Natural killer cell (primary cell): ENCODE data around the gene DIP2C. TPM values are rescaled to one million over a fixed set of nuclear protein-coding genes. Genes with fewer than 3 reads are reported as not detected.
"Not testable (repeated sequence)": the region's sequence is repeated elsewhere in the genome, so short reads cannot be mapped to it uniquely, and the experiment has no call there.

ENCODE experiments used
- ATAC-seq, 3 donors: fragments of 150-1000 bp in 2 of 3; fragments of 200-7000 bp in 1 of 3; cut with Tn5 transposase; 1 replicate in 1 of 3; 2 replicates in 2 of 3; pipeline ENCODE4 v1.10.0; 2021; ENCODE audit warnings: mild to moderate bottlenecking in 2 of 3, moderate library complexity in 2 of 3
- DNase-seq, 2 donors: peaks; one replicate each; pipeline versions ENCODE4 v3.0.0 to v3.0.0-alpha.2; 2013 to 2021; ENCODE audit warnings: mixed read lengths in 1 of 2
- H3K27ac ChIP-seq: one replicate; pipeline ENCODE4 v1.5.1; 2013; ENCODE audit warnings: mild to moderate bottlenecking, low read length
- H3K27me3 ChIP-seq: one replicate; pipeline ENCODE4 v1.6.1; 2013; ENCODE audit warnings: low read length; ENCODE audit not compliant: control insufficient read depth, insufficient read depth
- H3K36me3 ChIP-seq: one replicate; pipeline ENCODE4 v1.6.1; 2013; ENCODE audit warnings: low read length; ENCODE audit not compliant: control insufficient read depth, insufficient read depth
- H3K4me1 ChIP-seq: one replicate; pipeline ENCODE4 v1.6.1; 2013; ENCODE audit warnings: low read length; ENCODE audit not compliant: control insufficient read depth, insufficient read depth
- H3K4me3 ChIP-seq: one replicate; pipeline ENCODE4 v1.5.1; 2013; ENCODE audit warnings: low read length
- H3K9me3 ChIP-seq: one replicate; pipeline ENCODE4 v1.6.1; 2013; ENCODE audit warnings: low read length; ENCODE audit not compliant: control insufficient read depth, insufficient read depth
- H3K27ac Mint-ChIP-seq, 2 donors: one replicate each; pipeline ENCODE4 v1.8.0; 2022; ENCODE audit warnings: mild to moderate bottlenecking in 2 of 2, mixed read lengths in 2 of 2, moderate library complexity in 1 of 2
- H3K27me3 Mint-ChIP-seq, 2 donors: one replicate each; pipeline ENCODE4 v1.8.0; 2022; ENCODE audit warnings: low read depth in 2 of 2, mixed read lengths in 2 of 2
- H3K36me3 Mint-ChIP-seq: one replicate; pipeline ENCODE4 v1.8.0; 2022; ENCODE audit warnings: mixed read lengths
- H3K4me1 Mint-ChIP-seq, 2 donors: one replicate each; pipeline ENCODE4 v1.8.0; 2022; ENCODE audit warnings: mixed read lengths in 2 of 2
- H3K4me3 Mint-ChIP-seq: one replicate; pipeline ENCODE4 v1.8.0; 2022; ENCODE audit warnings: mild to moderate bottlenecking, moderate library complexity, mixed read lengths
- H3K9me3 Mint-ChIP-seq, 2 donors: one replicate each; pipeline ENCODE4 v1.8.0; 2022; ENCODE audit warnings: mixed read lengths in 2 of 2
- CTCF ChIP-seq: fragments of 200-600 bp; IDR thresholded peaks from one replicate; pipeline ENCODE4 v1.8.0; 2022; ENCODE audit warnings: antibody characterized with exemption
- WGBS: methylation state at CpG from one replicate; pipeline ENCODE4 v1.1.7; 2013; ENCODE audit warnings: missing lambda C conversion rate; ENCODE audit not compliant: insufficient coverage; 5-methylcytosine and 5-hydroxymethylcytosine counted together
- intact Hi-C: fragments of 100-400 bp; cut with micrococcal nuclease; formaldehyde crosslinking; loops from one replicate; pipeline ENCODE4 v1.14.2; 2022
- total RNA-seq, 4 donors: library from RNA; stranded (reverse); fragments of 120-200 nt in 1 of 4; gene quantifications; one replicate each; pipeline versions ENCODE4 v1.2.3 to v1.2.4, GENCODE V29; 2013 to 2022

The DIP2C gene
- total RNA-seq, 3 donors from 2014 or later (not counting 1 experiment from before 2014, with no cell fraction given): 1.5 to 5.8 (median 3.8) TPM

GRCh38 chr10:350981-351501 is 338.4 kb downstream of the DIP2C start:
- H3K36me3 Mint-ChIP-seq: no peaks in the 10 kb centered on the region
- Histone ChIP-seq H3K36me3 (no peaks in the 10 kb centered on the region), H3K4me3 (no peak overlapping the region), H3K27ac (no peak overlapping the region), H3K27me3 (no peaks in the 10 kb centered on the region), H3K4me1 (no peaks in the 10 kb centered on the region), H3K9me3 (no peaks in the 10 kb centered on the region)
- H3K4me1 Mint-ChIP-seq: peaks cover 0 to 5% of the 10 kb centered on the region in 2 donors
- ATAC-seq: no peak
- H3K9me3 Mint-ChIP-seq: no peaks in the 10 kb centered on the region
- H3K4me3 Mint-ChIP-seq: no peak overlapping the region
- no peak overlapping the region for H3K27ac Mint-ChIP-seq
- no peak for TF ChIP-seq CTCF
- 93% methylated on average over 35 of the region's 35 CpGs for WGBS
- DNase-seq: no peak
- H3K27me3 Mint-ChIP-seq: peaks cover 0 to 3% of the 10 kb centered on the region in 2 donors
- intact Hi-C loops: no loop called here

- H3K36me3 Mint-ChIP-seq: no peaks in the 10 kb centered on the region
- peaks cover 0 to 5% of the 10 kb centered on the region in 2 donors for H3K4me1 Mint-ChIP-seq
- H3K27me3 Mint-ChIP-seq: peaks cover 0 to 3% of the 10 kb centered on the region in 2 donors
- Histone ChIP-seq H3K4me3 (no peak overlapping the region), H3K36me3 (no peaks in the 10 kb centered on the region), H3K4me1 (no peaks in the 10 kb centered on the region), H3K27me3 (no peaks in the 10 kb centered on the region), H3K27ac (no peak overlapping the region), H3K9me3 (no peaks in the 10 kb centered on the region)
- H3K9me3 Mint-ChIP-seq: no peaks in the 10 kb centered on the region
- DNase-seq (no peak), ATAC-seq (no peak)
- H3K4me3 Mint-ChIP-seq: no peak overlapping the region
- H3K27ac Mint-ChIP-seq: no peak overlapping the region
- TF ChIP-seq CTCF: no peak
- intact Hi-C loops: no loop called here
- 96% methylated on average over 24 of the region's 24 CpGs for WGBS
Measured at GRCh38 chr10:349081-349480, 340.4 kb downstream of the DIP2C start.

- H3K9me3 Mint-ChIP-seq: no peaks in the 10 kb centered on the region
- no peak for TF ChIP-seq CTCF
- no peaks in the 10 kb centered on the region for H3K36me3 Mint-ChIP-seq
- peaks cover 0 to 3% of the 10 kb centered on the region in 2 donors for H3K27me3 Mint-ChIP-seq
- no peak overlapping the region for H3K4me3 Mint-ChIP-seq
- ATAC-seq: no peak
- H3K27me3 ChIP-seq: no peaks in the 10 kb centered on the region
- no peak for DNase-seq
- H3K36me3 ChIP-seq: no peaks in the 10 kb centered on the region
- H3K4me3 ChIP-seq: no peak overlapping the region
- intact Hi-C loops: no loop called here
- no peaks in the 10 kb centered on the region for H3K9me3 ChIP-seq
- H3K4me1 Mint-ChIP-seq: peaks cover 0 to 5% of the 10 kb centered on the region in 2 donors
- 95% methylated on average over 17 of the region's 17 CpGs for WGBS
- H3K4me1 ChIP-seq: no peaks in the 10 kb centered on the region
- no peak overlapping the region for H3K27ac ChIP-seq
- H3K27ac Mint-ChIP-seq: no peak overlapping the region
Measured at GRCh38 chr10:348456-348855, 341.0 kb downstream of the DIP2C start.

DNA sequence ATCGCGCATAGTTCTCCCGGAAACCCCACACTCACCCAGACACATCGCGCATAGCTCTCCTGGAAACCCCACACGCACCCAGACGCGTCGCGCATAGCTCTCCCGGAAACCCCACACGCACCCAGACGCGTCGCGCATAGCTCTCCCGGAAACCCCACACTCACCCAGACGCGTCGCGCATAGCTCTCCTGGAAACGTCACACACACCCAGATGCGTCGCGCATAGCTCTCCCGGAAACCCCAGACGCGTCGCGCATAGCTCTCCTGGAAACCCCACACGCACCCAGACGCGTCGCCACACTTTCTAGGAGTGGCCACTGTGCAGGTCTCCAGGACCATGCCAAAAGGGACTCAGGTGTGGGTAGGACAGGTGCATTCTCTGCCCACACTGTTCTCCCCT is 341.7 kb downstream of the DIP2C start:
- H3K27ac ChIP-seq, intact Hi-C loops, H3K4me3 Mint-ChIP-seq, H3K36me3 Mint-ChIP-seq, H3K27ac Mint-ChIP-seq, H3K9me3 Mint-ChIP-seq, H3K27me3 ChIP-seq, H3K4me1 ChIP-seq, DNase-seq, H3K4me1 Mint-ChIP-seq, H3K36me3 ChIP-seq, H3K4me3 ChIP-seq, H3K27me3 Mint-ChIP-seq, H3K9me3 ChIP-seq, ATAC-seq: not testable (repeated sequence)
- WGBS: 95% methylated on average over 34 of the region's 34 CpGs

DNA sequence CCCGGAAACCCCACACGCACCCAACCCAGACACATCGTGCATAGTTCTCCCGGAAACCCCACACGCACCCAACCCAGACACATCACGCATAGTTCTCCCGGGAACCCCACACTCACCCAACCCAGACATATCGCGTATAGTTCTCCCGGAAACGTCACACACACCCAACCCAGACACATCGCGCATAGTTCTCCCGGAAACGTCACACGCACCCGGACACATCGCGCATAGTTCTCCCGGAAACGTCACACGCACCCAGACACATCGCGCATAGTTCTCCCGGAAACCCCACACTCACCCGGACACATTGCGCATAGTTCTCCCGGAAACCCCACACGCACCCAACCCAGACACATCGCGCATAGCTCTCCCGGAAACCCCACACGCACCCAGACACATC is 342.3 kb downstream of the DIP2C start:
- H3K27ac Mint-ChIP-seq, H3K9me3 ChIP-seq, DNase-seq, H3K9me3 Mint-ChIP-seq, H3K27me3 Mint-ChIP-seq, intact Hi-C loops, H3K27me3 ChIP-seq, H3K4me3 Mint-ChIP-seq, H3K36me3 Mint-ChIP-seq, H3K4me1 ChIP-seq, ATAC-seq, H3K36me3 ChIP-seq, H3K27ac ChIP-seq, H3K4me3 ChIP-seq, H3K4me1 Mint-ChIP-seq: not testable (repeated sequence)
- 88% methylated on average over 31 of the region's 33 CpGs for WGBS
